ENCODE results near the gene FAIM2.

Gene FAIM2

DNA sequence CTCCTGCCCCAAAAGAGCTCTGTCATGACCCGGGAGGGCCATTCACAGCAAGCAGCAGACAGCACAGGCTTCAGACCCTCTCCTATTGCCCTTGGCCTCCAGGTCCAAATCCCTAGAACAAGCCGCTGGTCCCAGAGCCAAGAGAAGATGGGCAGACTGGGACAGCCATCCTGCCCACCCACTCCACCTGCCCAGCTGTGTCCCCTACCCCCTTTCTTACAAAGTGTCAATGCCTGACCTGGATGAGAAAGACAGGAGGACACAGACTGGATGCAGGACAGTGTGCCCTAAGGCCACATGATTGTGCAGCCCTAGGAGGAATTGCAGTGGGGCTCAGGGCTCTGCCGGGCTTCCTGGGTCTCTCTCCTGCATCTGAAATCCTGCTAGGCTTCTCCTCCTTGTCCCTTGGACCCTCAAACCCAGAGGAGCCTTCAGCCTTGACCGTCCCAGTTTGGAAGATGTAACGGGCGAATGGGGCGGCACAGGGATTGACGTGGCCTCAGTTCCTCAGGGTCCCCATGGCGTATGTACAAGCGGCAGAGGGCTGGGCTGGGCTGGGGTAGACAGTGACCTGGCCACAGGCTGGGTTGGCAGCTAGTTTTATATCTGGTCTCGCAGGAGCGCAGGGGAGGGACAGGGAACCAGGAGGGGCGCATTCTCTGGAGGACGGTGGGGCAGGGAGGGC lies 33.7 kb downstream of the FAIM2 start:
- Histone ChIP-seq H3K27ac (no peak overlapping the region), H3K27me3 (peaks cover 0 to 23% of the 10 kb centered on the region in 2 donors), H3K9me3 (no peaks in the 10 kb centered on the region), H3K4me3 (no peak overlapping the region), H3K36me3 (no peaks in the 10 kb centered on the region), H3K4me1 (peaks cover 0 to 18% (median 7%) of the 10 kb centered on the region in 4 donors)
- TF ChIP-seq, protein P1, sequence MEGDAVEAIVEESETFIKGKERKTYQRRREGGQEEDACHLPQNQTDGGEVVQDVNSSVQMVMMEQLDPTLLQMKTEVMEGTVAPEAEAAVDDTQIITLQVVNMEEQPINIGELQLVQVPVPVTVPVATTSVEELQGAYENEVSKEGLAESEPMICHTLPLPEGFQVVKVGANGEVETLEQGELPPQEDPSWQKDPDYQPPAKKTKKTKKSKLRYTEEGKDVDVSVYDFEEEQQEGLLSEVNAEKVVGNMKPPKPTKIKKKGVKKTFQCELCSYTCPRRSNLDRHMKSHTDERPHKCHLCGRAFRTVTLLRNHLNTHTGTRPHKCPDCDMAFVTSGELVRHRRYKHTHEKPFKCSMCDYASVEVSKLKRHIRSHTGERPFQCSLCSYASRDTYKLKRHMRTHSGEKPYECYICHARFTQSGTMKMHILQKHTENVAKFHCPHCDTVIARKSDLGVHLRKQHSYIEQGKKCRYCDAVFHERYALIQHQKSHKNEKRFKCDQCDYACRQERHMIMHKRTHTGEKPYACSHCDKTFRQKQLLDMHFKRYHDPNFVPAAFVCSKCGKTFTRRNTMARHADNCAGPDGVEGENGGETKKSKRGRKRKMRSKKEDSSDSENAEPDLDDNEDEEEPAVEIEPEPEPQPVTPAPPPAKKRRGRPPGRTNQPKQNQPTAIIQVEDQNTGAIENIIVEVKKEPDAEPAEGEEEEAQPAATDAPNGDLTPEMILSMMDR (IDR thresholded peaks at IDR 0.05): no peak
- intact Hi-C loops (cut with DNase I; ENCODE audit: low total_unique reads): loop anchor here (5.0 to 10.0 kb wide), 3 partner anchors 75 to 182 kb away; no protein-coding TSS in a partner anchor
- DNase-seq: no peak

DNA sequence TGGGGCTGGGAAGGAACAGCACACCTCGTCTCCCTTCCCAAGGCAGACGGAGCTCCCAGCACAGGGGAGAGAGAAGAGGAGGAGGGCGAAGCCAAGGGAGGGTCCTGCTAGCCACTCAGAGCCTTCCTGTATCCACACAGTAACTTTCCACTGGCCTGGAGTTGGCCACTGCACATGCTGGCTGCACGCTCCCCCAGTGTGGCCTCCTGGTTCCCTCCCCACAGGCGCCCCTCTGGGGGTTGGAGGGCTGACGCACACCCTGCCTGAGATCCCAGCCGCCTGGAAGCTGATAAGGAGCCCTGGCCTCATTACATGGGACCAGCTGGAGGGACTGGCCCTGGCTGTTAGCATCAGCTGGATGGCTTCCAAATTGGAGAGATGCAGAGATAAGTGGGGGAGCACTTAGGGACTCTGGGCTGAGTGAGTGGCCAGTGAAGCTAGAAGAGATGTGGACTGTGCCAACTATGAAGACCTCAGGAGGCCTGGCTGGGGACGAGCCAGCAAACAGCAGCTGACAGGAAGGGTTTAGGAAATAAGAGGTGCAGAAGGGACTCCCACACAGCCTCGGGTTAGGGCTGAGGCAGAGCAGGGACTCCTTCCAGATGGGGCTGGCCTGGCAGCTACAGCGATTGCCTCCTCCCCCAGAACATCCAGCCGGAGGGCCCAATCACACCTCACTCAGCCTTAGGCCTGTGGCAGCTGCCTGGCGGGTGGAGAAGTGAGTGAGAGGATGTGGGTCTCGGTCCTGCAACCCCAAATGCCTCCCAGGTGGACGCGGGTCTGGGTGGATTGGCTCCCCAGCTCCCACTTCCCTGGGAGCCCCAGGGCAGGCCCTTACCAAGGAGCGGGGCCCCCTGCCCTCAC lies 34.5 kb downstream of the FAIM2 start:
- peaks cover 0 to 18% (median 7%) of the 10 kb centered on the region in 4 donors for H3K4me1 ChIP-seq
- H3K27me3 ChIP-seq: peaks cover 0 to 21% of the 10 kb centered on the region in 2 donors
- peak; percentile 86 to 90 for DNase-seq
- H3K27ac ChIP-seq: no peak overlapping the region
- H3K4me3 ChIP-seq: no peak overlapping the region
- TF ChIP-seq, protein P1 (IDR thresholded peaks at IDR 0.05): no peak
- intact Hi-C loops (cut with DNase I; ENCODE audit: low total_unique reads): loop anchor here (5.0 to 10.0 kb wide), 3 partner anchors 76 to 183 kb away; no protein-coding TSS in a partner anchor
- H3K36me3 ChIP-seq: no peaks in the 10 kb centered on the region
- no peaks in the 10 kb centered on the region for H3K9me3 ChIP-seq

DNA sequence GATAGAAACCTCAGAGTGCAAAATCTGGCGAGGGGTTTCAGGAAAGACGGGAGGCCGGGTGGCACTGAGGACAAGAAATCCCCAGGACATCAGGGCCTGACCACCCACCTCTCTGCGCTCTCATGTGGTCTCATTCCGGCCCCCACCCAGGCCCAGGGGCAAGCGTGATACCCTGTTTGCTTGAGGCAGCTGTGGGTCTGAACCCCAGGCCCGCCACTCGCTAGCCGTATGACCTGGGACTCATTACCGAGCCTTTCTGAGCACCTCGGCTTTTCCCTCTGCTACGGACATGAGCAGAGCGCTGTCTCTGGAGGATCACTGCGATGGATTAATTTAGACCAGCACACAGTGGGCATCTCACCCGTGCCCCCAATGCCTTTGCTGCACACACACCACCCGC lies 35.3 kb downstream of the FAIM2 start:
- DNase-seq: no peak
- H3K27me3 ChIP-seq: peaks cover 0 to 21% of the 10 kb centered on the region in 2 donors
- no peak overlapping the region for H3K27ac ChIP-seq
- no peaks in the 10 kb centered on the region for H3K9me3 ChIP-seq
- H3K4me1 ChIP-seq: peaks cover 0 to 18% (median 7%) of the 10 kb centered on the region in 4 donors
- TF ChIP-seq, protein P1 (IDR thresholded peaks at IDR 0.05): no peak
- intact Hi-C loops (cut with DNase I; ENCODE audit: low total_unique reads): loop anchor here (5.0 to 10.0 kb wide), 3 partner anchors 76 to 184 kb away; no protein-coding TSS in a partner anchor
- no peak overlapping the region for H3K4me3 ChIP-seq
- H3K36me3 ChIP-seq: no peaks in the 10 kb centered on the region

DNA sequence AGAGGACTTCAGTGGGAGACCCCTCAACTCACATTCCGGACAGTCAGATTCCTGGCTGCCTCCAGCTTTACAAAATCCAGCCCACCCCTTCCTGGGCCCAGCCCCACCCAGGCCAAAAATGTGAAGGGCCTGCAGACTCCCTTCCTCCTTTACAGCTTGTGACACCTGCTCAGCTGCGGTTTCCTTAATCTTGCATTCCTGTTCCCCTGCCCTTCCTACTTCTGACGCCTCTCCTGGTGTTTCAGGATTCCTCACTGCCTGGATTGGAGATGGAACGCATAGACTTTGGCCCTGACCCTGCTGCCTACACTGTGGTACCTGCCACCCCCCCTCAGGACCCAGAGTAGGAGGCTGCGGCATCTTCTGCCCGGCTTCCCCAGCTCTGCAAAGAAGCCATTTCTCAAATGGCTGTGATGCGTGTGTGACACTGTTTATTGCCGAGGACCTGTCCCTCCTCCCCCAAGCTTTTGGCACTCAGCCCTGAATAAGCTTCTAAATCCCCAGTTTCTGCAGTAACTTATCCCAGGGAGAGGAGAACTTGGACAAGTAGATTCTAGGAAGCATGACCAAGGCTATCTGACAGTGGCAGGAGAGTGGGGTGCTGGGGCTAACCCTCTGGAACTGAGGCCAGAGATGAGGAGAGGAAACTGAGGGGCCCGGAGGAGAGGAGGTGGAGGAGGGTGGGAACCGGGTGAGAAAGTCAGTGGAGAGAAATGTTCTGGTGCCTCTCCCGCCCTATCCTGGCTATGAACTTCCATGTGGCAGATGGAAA lies 35.9 kb downstream of the FAIM2 start:
- peaks cover 0 to 21% of the 10 kb centered on the region in 2 donors for H3K27me3 ChIP-seq
- H3K9me3 ChIP-seq: no peaks in the 10 kb centered on the region
- H3K27ac ChIP-seq: no peak overlapping the region
- H3K4me3 ChIP-seq: no peak overlapping the region
- TF ChIP-seq, protein P1 (IDR thresholded peaks at IDR 0.05): no peak
- no peak for DNase-seq
- H3K36me3 ChIP-seq: no peaks in the 10 kb centered on the region
- peaks cover 0 to 18% (median 7%) of the 10 kb centered on the region in 4 donors for H3K4me1 ChIP-seq
- intact Hi-C loops (cut with DNase I; ENCODE audit: low total_unique reads): loop anchor here (5.0 to 10.0 kb wide), 3 partner anchors 77 to 185 kb away; no protein-coding TSS in a partner anchor

All from tibial artery (tissue), 4 donors.